ENCODE data around the gene RIPOR2.
"Not testable (repeated sequence)": the region's sequence is repeated elsewhere in the genome, so short reads cannot be mapped to it uniquely, and the experiment has no call there.

RIPOR2 gene

GRCh38 chr6:24798740-24799540 is 136.8 kb downstream of the RIPOR2 start, which contains the start of gene ARMH2:
Gene ARMH2 (minus strand): TSS chr6:24798917. CDS start chr6:24798857, 60 bp downstream.
- no peak for DNase-seq

- no peak for DNase-seq
Measured at GRCh38 chr6:24797596-24798216, 138.1 kb downstream of the RIPOR2 start.

GRCh38 chr6:24796616-24797290 is 139.0 kb downstream of the RIPOR2 start:
- no peak for DNase-seq

- DNase-seq = no peak
Measured at GRCh38 chr6:24795106-24795505, 140.7 kb downstream of the RIPOR2 start.

- no peak for DNase-seq
Measured at GRCh38 chr6:24788031-24788665, 147.6 kb downstream of the RIPOR2 start.

- no peak for DNase-seq
Measured at GRCh38 chr6:24780206-24780605, 155.6 kb downstream of the RIPOR2 start.

- no peak for DNase-seq
Measured at GRCh38 chr6:24779416-24780016, 156.2 kb downstream of the RIPOR2 start.

- DNase-seq = no peak
Measured at GRCh38 chr6:24778878-24779277, 156.9 kb downstream of the RIPOR2 start.

GRCh38 chr6:24778121-24778520 is 157.6 kb downstream of the RIPOR2 start:
- no peak for DNase-seq

GRCh38 chr6:24777227-24777626 is 158.5 kb downstream of the RIPOR2 start:
- no peak for DNase-seq

GRCh38 chr6:24775520-24776058 is 160.2 kb downstream of the RIPOR2 start:
- peak; percentile 15 to 42 (median 25) for DNase-seq

GRCh38 chr6:24774696-24775519 is 160.9 kb downstream of the RIPOR2 start, which contains the start of gene GMNN:
Gene GMNN (plus strand): TSS chr6:24774937. CDS start chr6:24777247, 2,310 bp downstream.
- DNase-seq = peak; percentile 99 to 100 (median 100)

GRCh38 chr6:24768361-24768760 is 167.4 kb downstream of the RIPOR2 start:
- no peak for DNase-seq

- DNase-seq = peak; percentile 15 to 84 (median 55)
Measured at GRCh38 chr6:24766680-24767462, 168.9 kb downstream of the RIPOR2 start.

- DNase-seq = not testable (repeated sequence)
Measured at GRCh38 chr6:24765968-24766367, 169.8 kb downstream of the RIPOR2 start.

GRCh38 chr6:24764833-24765828 is 170.6 kb downstream of the RIPOR2 start:
- DNase-seq = not testable (repeated sequence)

GRCh38 chr6:24763578-24763977 is 172.2 kb downstream of the RIPOR2 start:
- DNase-seq = no peak

- no peak for DNase-seq
Measured at GRCh38 chr6:24761851-24762250, 173.9 kb downstream of the RIPOR2 start.

Data from suppressor macrophage (primary cell).